Naive thymus-derived CD8-positive, alpha-beta T cell (primary cell): Measurements from ENCODE around the gene SPECC1L. TPM values are rescaled to one million over a fixed set of nuclear protein-coding genes. Genes with fewer than 3 reads are reported as not detected.

Experiments used
- ATAC-seq, 2 donors: fragments of 150-1000 bp; cut with Tn5 transposase in 1 of 2; sonication (Bioruptor Pico), chemical (Tn5 transposase) in 1 of 2; 1 replicate in 1 of 2; 2 replicates in 1 of 2; pipeline ENCODE4 v1.10.0; 2021; ENCODE audit warnings: mild to moderate bottlenecking in 2 of 2, moderate library complexity in 2 of 2
- POLR2A ChIA-PET: fragments of 350-600 bp; sonication (Branson Sonifier 250); formaldehyde crosslinking; loops from one replicate; lab custom pipeline; 2021; ENCODE audit warnings: antibody characterized with exemption; lab: Charles Lee
- DNase-seq, 10 donors: peaks; one replicate each; pipeline versions ENCODE4 v3.0.0 to v3.0.0-alpha.2; 2020 to 2022
- H3K27ac Mint-ChIP-seq, 10 donors: one replicate each; pipeline ENCODE4 v1.8.0; 2020 to 2022; ENCODE audit warnings: mild to moderate bottlenecking in 10 of 10, mixed read lengths in 10 of 10, moderate library complexity in 4 of 10, inconsistent platforms in 1 of 10
- H3K27me3 Mint-ChIP-seq, 5 donors: one replicate each; pipeline ENCODE4 v1.8.0; 2021 to 2022; ENCODE audit warnings: mixed read lengths in 5 of 5
- H3K36me3 Mint-ChIP-seq, 3 donors: one replicate each; pipeline ENCODE4 v1.8.0; 2020 to 2022; ENCODE audit warnings: mixed read lengths in 3 of 3, mild to moderate bottlenecking in 2 of 3, inconsistent platforms in 1 of 3
- H3K4me1 Mint-ChIP-seq, 4 donors: one replicate each; pipeline ENCODE4 v1.8.0; 2021 to 2022; ENCODE audit warnings: mixed read lengths in 4 of 4
- H3K4me3 Mint-ChIP-seq, 10 donors: one replicate each; pipeline ENCODE4 v1.8.0; 2020 to 2022; ENCODE audit warnings: mild to moderate bottlenecking in 10 of 10, mixed read lengths in 10 of 10, moderate library complexity in 6 of 10, inconsistent platforms in 1 of 10
- H3K9me3 Mint-ChIP-seq, 9 donors: one replicate each; pipeline ENCODE4 v1.8.0; 2020 to 2022; ENCODE audit warnings: mixed read lengths in 9 of 9, mild to moderate bottlenecking in 3 of 9, inconsistent platforms in 1 of 9, moderate library complexity in 1 of 9
- polyA plus RNA-seq, 3 donors: library from polyadenylated mRNA; unstranded; fragments of 300-500 nt; fragmentation: Illumina TruSeq; gene quantifications; one replicate each; pipeline ENCODE4 v1.2.3, GENCODE V29; 2021
- total RNA-seq, 8 experiments: library from RNA in 2 of 8; stranded (reverse) in 2 of 8; gene quantifications; one replicate each; pipeline ENCODE4 v1.2.3 and lab custom pipeline; 2021 to 2026

Gene SPECC1L
- total RNA-seq, result 10 to 100 TPM; 67.6 to 71.4 TPM
- polyA plus RNA-seq, result 10 to 100 TPM in 1 of 3 donors, 1 to 10 TPM in 2; 6.6 to 16.6 (median 8.0) TPM
- total RNA-seq (lab: John Stamatoyannopoulos, UW), result 14.3 to 45.0 (median 33.6) reads per million in 6 experiments

- POLR2A ChIA-PET, result interaction anchor here (1.0 to 1.3 kb wide), 4 partner anchors 17 to 575 kb away, joined by 3 to 6 read pairs (median 3); partner anchors contain the start of gene ADORA2A
- Mint-ChIP-seq H3K4me1 (peaks cover 6 to 44% (median 35%) of the 10 kb centered on the region in 4 donors), H3K9me3 (no peaks in the 10 kb centered on the region), H3K4me3 (peak within 1 kb of the TSS; percentile 84 to 95 (median 90)), H3K27me3 (no peaks in the 10 kb centered on the region), H3K27ac (peak within 1 kb of the TSS; percentile 67 to 95 (median 90)), H3K36me3 (peaks cover 0 to 4% (median 0%) of the 10 kb centered on the region in 3 donors)
- ATAC-seq (peak; percentile 90 to 91), DNase-seq (peak; percentile 82 to 96 (median 92))
Observed at GRCh38 chr22:24270556-24271385, at the start of gene SPECC1L. Gene SPECC1L, plus strand, starts transcription at chr22:24270831. Its CDS starts 31,401 bp downstream, at chr22:24302232.

GRCh38 chr22:24224468-24224867, 46.2 kb upstream of the SPECC1L start:
- Mint-ChIP-seq H3K36me3 (peaks cover 0 to 2% (median 0%) of the 10 kb centered on the region in 3 donors), H3K27ac (no peak overlapping the region), H3K4me3 (no peak overlapping the region), H3K4me1 (peaks cover 0 to 1% (median 0%) of the 10 kb centered on the region in 4 donors), H3K27me3 (no peaks in the 10 kb centered on the region), H3K9me3 (peaks cover 0 to 6% (median 0%) of the 10 kb centered on the region in 9 donors)
- DNase-seq (no peak), ATAC-seq (no peak)
- POLR2A ChIA-PET, result interaction anchor here (1.6 kb wide), 1 partner anchor 10 kb away, joined by 4 read pairs; no protein-coding TSS in a partner anchor

GRCh38 chr22:24225044-24225601, 45.5 kb upstream of the SPECC1L start:
- Mint-ChIP-seq H3K27ac (no peak overlapping the region), H3K27me3 (no peaks in the 10 kb centered on the region), H3K9me3 (peaks cover 0 to 6% (median 0%) of the 10 kb centered on the region in 9 donors), H3K36me3 (peaks cover 0 to 2% (median 0%) of the 10 kb centered on the region in 3 donors), H3K4me3 (no peak overlapping the region), H3K4me1 (peaks cover 0 to 1% (median 0%) of the 10 kb centered on the region in 4 donors)
- POLR2A ChIA-PET, result interaction anchor here (1.6 kb wide), 1 partner anchor 10 kb away, joined by 4 read pairs; no protein-coding TSS in a partner anchor
- DNase-seq (no peak), ATAC-seq (no peak)

- Mint-ChIP-seq H3K9me3 (peaks cover 0 to 6% (median 0%) of the 10 kb centered on the region in 9 donors), H3K36me3 (peaks cover 0 to 2% (median 0%) of the 10 kb centered on the region in 3 donors), H3K27me3 (no peaks in the 10 kb centered on the region), H3K4me1 (peaks cover 0 to 1% (median 0%) of the 10 kb centered on the region in 4 donors), H3K4me3 (no peak overlapping the region), H3K27ac (no peak overlapping the region)
- no peak for ATAC-seq
- DNase-seq, result no peak
- POLR2A ChIA-PET, result no interaction called here
Observed at GRCh38 chr22:24225951-24226350, 44.7 kb upstream of the SPECC1L start.

GRCh38 chr22:24230911-24231656, 39.5 kb upstream of the SPECC1L start:
- H3K27me3 Mint-ChIP-seq, result peaks cover 0 to 3% (median 0%) of the 10 kb centered on the region in 5 donors
- no peaks in the 10 kb centered on the region for H3K9me3 Mint-ChIP-seq
- no peak overlapping the region for H3K4me3 Mint-ChIP-seq
- H3K4me1 Mint-ChIP-seq, result peaks cover 1 to 6% (median 4%) of the 10 kb centered on the region in 4 donors
- POLR2A ChIA-PET, result interaction anchor here (0.7 kb wide), 1 partner anchor 11 kb away, joined by 3 read pairs; no protein-coding TSS in a partner anchor
- ATAC-seq, result peak; percentile 67 to 73
- peak; percentile 26 to 78 (median 58) for DNase-seq
- no peaks in the 10 kb centered on the region for H3K36me3 Mint-ChIP-seq
- peak overlapping the region in 1 of 10 donors; percentile 83 for H3K27ac Mint-ChIP-seq

GRCh38 chr22:24231706-24232105, 38.9 kb upstream of the SPECC1L start:
- Mint-ChIP-seq H3K36me3 (no peaks in the 10 kb centered on the region), H3K27me3 (peaks cover 0 to 3% (median 0%) of the 10 kb centered on the region in 5 donors), H3K9me3 (no peaks in the 10 kb centered on the region), H3K4me1 (peaks cover 1 to 6% (median 4%) of the 10 kb centered on the region in 4 donors), H3K4me3 (no peak overlapping the region), H3K27ac (peak overlapping the region in 1 of 10 donors; percentile 83)
- POLR2A ChIA-PET, result interaction anchor here (0.7 kb wide), 1 partner anchor 11 kb away, joined by 3 read pairs; no protein-coding TSS in a partner anchor
- ATAC-seq (no peak), DNase-seq (no peak)

GRCh38 chr22:24232124-24232523, 38.5 kb upstream of the SPECC1L start:
- DNase-seq (no peak), ATAC-seq (no peak)
- Mint-ChIP-seq H3K27me3 (peaks cover 0 to 3% (median 0%) of the 10 kb centered on the region in 5 donors), H3K4me3 (no peak overlapping the region), H3K27ac (no peak overlapping the region), H3K9me3 (no peaks in the 10 kb centered on the region), H3K4me1 (peaks cover 1 to 6% (median 4%) of the 10 kb centered on the region in 4 donors), H3K36me3 (no peaks in the 10 kb centered on the region)
- POLR2A ChIA-PET, result no interaction called here

- Mint-ChIP-seq H3K9me3 (no peaks in the 10 kb centered on the region), H3K27ac (no peak overlapping the region), H3K4me1 (peaks cover 1 to 6% (median 4%) of the 10 kb centered on the region in 4 donors), H3K36me3 (no peaks in the 10 kb centered on the region), H3K4me3 (no peak overlapping the region), H3K27me3 (peaks cover 0 to 3% (median 0%) of the 10 kb centered on the region in 5 donors)
- POLR2A ChIA-PET, result interaction anchor here (0.5 kb wide), 1 partner anchor 395 kb away, joined by 3 read pairs; no protein-coding TSS in a partner anchor
- DNase-seq (no peak), ATAC-seq (no peak)
Observed at GRCh38 chr22:24232725-24233124, 37.9 kb upstream of the SPECC1L start.

- no peak overlapping the region for H3K27ac Mint-ChIP-seq
- no peaks in the 10 kb centered on the region for H3K36me3 Mint-ChIP-seq
- no peak for DNase-seq
- no peak overlapping the region for H3K4me3 Mint-ChIP-seq
- H3K27me3 Mint-ChIP-seq, result peaks cover 0 to 3% (median 0%) of the 10 kb centered on the region in 5 donors
- no peak for ATAC-seq
- H3K4me1 Mint-ChIP-seq, result peaks cover 1 to 6% (median 4%) of the 10 kb centered on the region in 4 donors
- POLR2A ChIA-PET, result interaction anchor here (0.5 kb wide), 1 partner anchor 396 kb away, joined by 3 read pairs; no protein-coding TSS in a partner anchor
- H3K9me3 Mint-ChIP-seq, result no peaks in the 10 kb centered on the region
Observed at GRCh38 chr22:24233235-24233634, 37.4 kb upstream of the SPECC1L start.

GRCh38 chr22:24233816-24234215, 36.8 kb upstream of the SPECC1L start:
- no peaks in the 10 kb centered on the region for H3K36me3 Mint-ChIP-seq
- ATAC-seq, result no peak
- no peak overlapping the region for H3K4me3 Mint-ChIP-seq
- H3K4me1 Mint-ChIP-seq, result peaks cover 1 to 6% (median 3%) of the 10 kb centered on the region in 4 donors
- no peaks in the 10 kb centered on the region for H3K9me3 Mint-ChIP-seq
- no peak overlapping the region for H3K27ac Mint-ChIP-seq
- DNase-seq, result no peak
- POLR2A ChIA-PET, result interaction anchor here (0.7 to 1.3 kb wide), 3 partner anchors 9 to 853 kb away, joined by 3 to 4 read pairs (median 4); no protein-coding TSS in a partner anchor
- H3K27me3 Mint-ChIP-seq, result peaks cover 0 to 3% (median 0%) of the 10 kb centered on the region in 5 donors

GRCh38 chr22:24235315-24235714, 35.3 kb upstream of the SPECC1L start:
- Mint-ChIP-seq H3K9me3 (no peaks in the 10 kb centered on the region), H3K27me3 (peaks cover 0 to 3% (median 0%) of the 10 kb centered on the region in 5 donors), H3K27ac (no peak overlapping the region), H3K4me1 (peaks cover 3 to 6% (median 3%) of the 10 kb centered on the region in 4 donors), H3K4me3 (no peak overlapping the region), H3K36me3 (no peaks in the 10 kb centered on the region)
- POLR2A ChIA-PET, result no interaction called here
- DNase-seq (no peak), ATAC-seq (no peak)
